GM18951 (cell line): ENCODE results near the gene CIC.

Experiments
- POLR2A ChIP-seq: IDR thresholded peaks from 4 replicates; pipeline ENCODE4 v1.6.1; 2011; ENCODE audit warnings: mild to moderate bottlenecking; ENCODE audit not compliant: insufficient read length, insufficient read depth; ENCODE audit errors: extremely low read depth
- in situ Hi-C: fragments of 300-500 bp; cut with MboI; formaldehyde crosslinking; loops from one replicate; pipeline ENCODE4 v1.12.0; 2022; ENCODE audit warnings: low sequenced_read_pairs, mixed read lengths, inconsistent platforms; ENCODE audit not compliant: unreplicated experiment

CIC gene

GRCh38 chr19:42279902-42280814 lies 11.1 kb downstream of the CIC start:
- TF ChIP-seq POLR2A, result peak; percentile 82
- in situ Hi-C loops, result loop anchor here (25.0 kb wide), 1 partner anchor 168 kb away; no protein-coding TSS in a partner anchor

GRCh38 chr19:42280815-42281145 lies 11.7 kb downstream of the CIC start:
- TF ChIP-seq POLR2A, result no peak
- in situ Hi-C loops, result loop anchor here (25.0 kb wide), 1 partner anchor 168 kb away; no protein-coding TSS in a partner anchor

GRCh38 chr19:42281146-42281826 lies 12.2 kb downstream of the CIC start:
- no peak for TF ChIP-seq POLR2A
- in situ Hi-C loops, result loop anchor here (25.0 kb wide), 1 partner anchor 169 kb away; no protein-coding TSS in a partner anchor

GRCh38 chr19:42281827-42282762 lies 13.0 kb downstream of the CIC start:
- in situ Hi-C loops, result loop anchor here (25.0 kb wide), 1 partner anchor 170 kb away; no protein-coding TSS in a partner anchor

GRCh38 chr19:42282819-42283187 lies 13.8 kb downstream of the CIC start:
- in situ Hi-C loops, result loop anchor here (25.0 kb wide), 1 partner anchor 171 kb away; no protein-coding TSS in a partner anchor
- no peak for TF ChIP-seq POLR2A

More at GRCh38 chr19:42281827-42282762, 13.0 kb downstream of the CIC start:
- TF ChIP-seq POLR2A, result no peak

GRCh38 chr19:42283188-42284065 lies 14.4 kb downstream of the CIC start:
- TF ChIP-seq POLR2A, result peak; percentile 67
- in situ Hi-C loops, result loop anchor here (25.0 kb wide), 1 partner anchor 171 kb away; no protein-coding TSS in a partner anchor

GRCh38 chr19:42284066-42284501 lies 15.0 kb downstream of the CIC start:
- in situ Hi-C loops, result loop anchor here (25.0 kb wide), 1 partner anchor 172 kb away; no protein-coding TSS in a partner anchor

GRCh38 chr19:42284591-42285341 lies 15.7 kb downstream of the CIC start:
- in situ Hi-C loops, result loop anchor here (25.0 kb wide), 1 partner anchor 172 kb away; no protein-coding TSS in a partner anchor
- TF ChIP-seq POLR2A, result no peak

More at GRCh38 chr19:42284066-42284501, 15.0 kb downstream of the CIC start:
- peak; percentile 67 for TF ChIP-seq POLR2A

- no peak for TF ChIP-seq POLR2A
- in situ Hi-C loops, result loop anchor here (25.0 kb wide), 1 partner anchor 173 kb away; no protein-coding TSS in a partner anchor
Observed at GRCh38 chr19:42285541-42285941, 16.5 kb downstream of the CIC start.

GRCh38 chr19:42285988-42286348 lies 16.9 kb downstream of the CIC start:
- no peak for TF ChIP-seq POLR2A
- in situ Hi-C loops, result loop anchor here (25.0 kb wide), 1 partner anchor 174 kb away; no protein-coding TSS in a partner anchor
